Pulmonary artery endothelial cell (primary cell): ENCODE results near the gene FXYD3. TPM values are rescaled to one million over a fixed set of nuclear protein-coding genes. Genes with fewer than 3 reads are reported as not detected.

Experiments
- DNase-seq: peaks from one replicate; pipeline ENCODE4 v3.0.0-alpha.2; 2011; ENCODE audit warnings: low read depth, low spot score
- total RNA-seq: library from RNA; depleted of rRNA; stranded (reverse); fragments of >200 nt; gene quantifications from 2 replicates; pipeline ENCODE4 v1.2.3, GENCODE V29; 2014

FXYD3 gene
- total RNA-seq, 1 donor from 2014 or later, result not detected

DNA sequence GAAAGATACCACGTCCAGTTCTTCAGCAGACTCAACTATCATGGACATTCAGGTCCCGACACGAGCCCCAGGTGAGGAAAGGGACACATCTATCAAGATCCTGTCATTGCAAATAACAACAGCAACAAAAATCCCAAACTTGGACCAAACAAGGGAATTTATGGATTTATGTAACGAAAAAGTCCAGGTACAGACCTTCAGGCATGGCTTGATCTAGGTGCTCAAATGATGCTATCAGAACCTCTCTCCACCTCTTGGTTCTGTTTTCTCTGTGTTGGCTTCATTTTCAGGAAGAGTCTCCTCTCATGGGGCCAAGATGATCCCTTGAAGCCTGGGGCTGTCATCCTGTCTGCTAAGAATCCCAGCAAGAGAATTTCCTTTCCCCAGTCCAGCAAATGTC lies 41.8 kb downstream of the FXYD3 start:
- DNase-seq, result no peak

DNA sequence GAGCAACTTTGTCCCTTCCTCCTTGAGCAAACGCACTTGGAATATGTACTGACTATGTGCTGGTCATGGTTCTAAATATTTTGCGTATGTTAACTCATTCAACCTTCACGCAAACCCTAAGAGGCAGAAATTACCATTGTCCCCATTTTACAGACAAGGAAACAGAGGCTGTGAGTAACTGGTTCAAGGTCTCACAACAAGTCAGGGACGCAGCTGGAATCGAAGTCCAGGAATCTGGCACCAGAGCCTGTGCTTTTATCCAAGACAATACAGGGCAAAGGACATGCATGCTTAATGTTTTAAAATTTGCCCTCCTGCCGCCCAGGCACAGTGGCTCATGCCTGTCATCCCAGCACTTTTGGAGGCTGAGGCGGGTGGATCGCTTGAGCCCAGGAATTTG lies 44.0 kb downstream of the FXYD3 start:
- DNase-seq, result no peak

DNA sequence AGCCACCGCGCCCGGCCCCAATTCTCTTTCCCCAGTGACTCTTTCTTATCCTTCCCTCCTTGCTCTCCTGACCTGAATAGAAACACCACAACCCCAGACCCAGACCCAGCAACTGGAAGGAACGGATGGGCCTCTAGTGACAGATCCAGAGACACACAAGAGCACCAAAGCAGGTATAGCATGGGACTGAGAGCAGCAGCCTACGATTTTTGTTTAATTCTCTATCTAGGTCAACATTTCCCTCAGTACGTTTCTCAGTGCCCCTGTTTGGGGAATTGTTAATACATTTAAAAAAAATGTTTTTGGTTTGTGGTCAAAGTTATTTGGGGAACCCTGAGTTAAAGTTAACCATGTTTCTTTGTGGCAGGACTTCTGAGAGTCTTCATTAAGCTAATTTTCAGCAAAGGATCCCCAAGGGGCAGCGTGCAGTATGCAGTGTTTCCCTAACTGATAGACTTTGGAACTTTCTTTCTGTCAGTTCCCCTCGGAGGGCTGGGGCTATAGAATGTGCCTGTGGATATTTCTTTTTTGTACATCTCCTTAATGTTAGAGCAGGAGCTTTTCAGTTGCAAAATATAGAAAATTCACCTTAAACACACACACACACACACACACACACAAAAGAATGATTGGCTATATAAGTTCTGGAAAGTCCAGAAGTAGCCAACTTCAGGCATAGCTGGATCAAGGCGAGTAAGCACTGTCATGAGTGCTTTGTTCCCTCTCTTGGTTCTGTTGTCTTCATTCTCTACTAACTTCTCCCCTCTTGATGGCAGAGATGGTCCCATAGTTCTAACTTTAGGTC lies 45.2 kb downstream of the FXYD3 start:
- DNase-seq, result no peak

DNA sequence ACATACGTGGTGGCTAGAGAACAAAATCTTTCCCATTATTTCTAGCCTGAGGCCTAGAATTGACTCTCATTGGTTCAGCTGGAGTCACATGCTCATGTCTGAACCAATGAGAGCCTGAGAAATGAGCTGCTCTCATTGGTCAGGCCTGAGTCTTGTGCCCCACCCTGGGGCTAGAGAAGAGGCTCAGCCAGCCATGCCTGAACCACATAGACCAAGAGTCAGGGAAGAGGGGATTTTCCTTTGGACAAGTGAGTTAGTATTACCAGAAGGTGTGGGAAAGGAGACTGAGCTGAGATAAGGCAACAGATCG lies 45.8 kb downstream of the FXYD3 start:
- DNase-seq, result no peak

DNA sequence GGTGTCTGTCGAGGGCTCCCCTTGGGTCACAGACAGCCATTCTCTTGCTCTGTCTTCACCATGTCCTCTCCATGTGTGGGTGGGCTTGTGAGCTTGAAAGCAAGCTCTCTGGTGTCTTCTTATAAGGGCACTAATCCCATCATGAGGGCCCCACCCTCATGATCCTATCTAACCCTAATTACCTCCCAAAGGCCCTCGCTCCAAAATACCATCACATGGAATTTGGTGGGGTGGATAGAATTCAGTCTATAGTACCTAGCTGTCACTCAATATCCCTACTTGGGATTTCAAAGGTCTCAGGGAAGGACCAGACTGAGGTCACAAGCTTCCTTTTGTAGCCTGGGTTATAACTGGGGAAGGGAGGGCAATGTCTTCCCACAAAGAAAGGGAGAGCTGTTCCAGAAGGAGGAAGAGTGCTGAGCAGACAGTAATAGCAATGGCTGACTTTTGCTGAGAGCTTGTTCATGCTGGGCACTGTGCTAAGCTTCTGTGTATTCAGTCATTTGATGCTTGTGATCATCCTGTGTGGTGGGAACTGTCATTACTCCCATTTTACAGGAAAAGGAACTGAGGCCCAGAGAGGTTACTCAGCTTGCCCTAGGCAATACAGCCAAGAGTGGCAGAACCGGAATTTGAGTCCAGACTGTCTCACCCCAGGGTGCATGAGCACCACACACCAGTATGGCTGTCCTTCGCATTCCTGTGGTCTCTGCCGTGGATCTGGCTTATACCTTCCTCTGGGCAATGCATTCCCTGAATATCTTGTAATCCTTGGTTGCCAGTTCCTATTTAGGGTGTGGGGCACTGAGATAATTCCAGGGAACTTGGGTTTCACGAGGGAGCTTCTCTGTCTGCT lies 47.1 kb downstream of the FXYD3 start:
- DNase-seq, result no peak

DNA sequence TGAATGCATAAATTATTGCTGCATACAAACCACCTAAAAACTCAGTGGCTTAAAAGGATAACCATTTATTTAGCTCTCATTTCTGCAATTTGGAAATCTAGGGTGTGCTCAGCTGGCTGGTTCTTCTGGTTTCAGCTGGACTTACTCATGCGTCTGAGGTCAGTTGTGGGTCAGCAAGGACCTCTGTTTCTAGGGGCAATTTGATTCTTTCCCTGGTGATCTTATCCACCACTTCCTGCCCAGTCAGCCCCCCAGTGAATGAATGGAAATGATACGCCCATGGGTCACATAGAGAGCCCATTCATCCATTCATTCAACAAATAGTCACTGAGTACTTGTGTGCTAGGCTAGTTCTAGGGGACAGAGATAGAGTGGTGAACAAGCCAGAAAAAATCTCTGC lies 48.8 kb downstream of the FXYD3 start:
- DNase-seq, result no peak

DNA sequence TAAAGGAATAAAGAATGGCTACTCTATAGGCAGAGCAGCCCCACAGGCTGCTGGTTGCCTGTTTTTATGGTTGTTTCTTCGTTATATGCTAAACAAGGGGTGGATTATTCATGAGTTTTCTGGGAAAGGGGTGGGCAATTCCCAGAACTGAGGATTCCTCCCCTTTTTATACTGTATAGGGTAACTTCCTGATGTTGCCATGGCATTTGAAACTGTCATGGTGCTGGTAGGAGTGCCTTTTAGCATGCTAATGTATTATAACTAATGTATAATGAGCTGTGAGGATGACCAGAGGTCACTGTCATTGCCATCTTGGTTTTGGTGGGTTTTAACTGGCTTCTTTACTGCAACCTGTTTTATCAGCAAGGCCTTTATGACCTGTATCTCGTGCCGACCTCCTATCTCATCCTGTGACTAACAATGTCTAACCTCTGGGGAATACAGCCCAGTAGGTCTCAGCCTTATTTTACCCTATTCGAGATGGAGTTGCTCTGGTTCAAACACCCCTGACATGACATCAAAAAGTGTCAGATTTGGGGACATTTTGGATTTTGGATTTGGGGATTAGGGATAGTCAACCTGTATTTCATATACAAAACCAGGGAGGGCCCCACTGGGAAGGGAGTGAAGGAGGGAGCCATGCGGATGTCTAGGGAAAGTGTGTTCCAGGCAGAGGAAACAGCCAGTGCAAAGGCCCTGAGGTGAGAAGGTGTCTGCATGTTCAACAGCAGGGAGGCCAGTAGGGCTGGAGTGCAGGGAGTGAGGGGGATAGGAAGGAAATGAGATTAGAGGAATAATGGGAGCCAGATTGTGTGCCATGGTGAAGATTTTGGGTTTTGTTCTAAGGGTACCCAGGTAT lies 49.8 kb downstream of the FXYD3 start:
- DNase-seq, result no peak

DNA sequence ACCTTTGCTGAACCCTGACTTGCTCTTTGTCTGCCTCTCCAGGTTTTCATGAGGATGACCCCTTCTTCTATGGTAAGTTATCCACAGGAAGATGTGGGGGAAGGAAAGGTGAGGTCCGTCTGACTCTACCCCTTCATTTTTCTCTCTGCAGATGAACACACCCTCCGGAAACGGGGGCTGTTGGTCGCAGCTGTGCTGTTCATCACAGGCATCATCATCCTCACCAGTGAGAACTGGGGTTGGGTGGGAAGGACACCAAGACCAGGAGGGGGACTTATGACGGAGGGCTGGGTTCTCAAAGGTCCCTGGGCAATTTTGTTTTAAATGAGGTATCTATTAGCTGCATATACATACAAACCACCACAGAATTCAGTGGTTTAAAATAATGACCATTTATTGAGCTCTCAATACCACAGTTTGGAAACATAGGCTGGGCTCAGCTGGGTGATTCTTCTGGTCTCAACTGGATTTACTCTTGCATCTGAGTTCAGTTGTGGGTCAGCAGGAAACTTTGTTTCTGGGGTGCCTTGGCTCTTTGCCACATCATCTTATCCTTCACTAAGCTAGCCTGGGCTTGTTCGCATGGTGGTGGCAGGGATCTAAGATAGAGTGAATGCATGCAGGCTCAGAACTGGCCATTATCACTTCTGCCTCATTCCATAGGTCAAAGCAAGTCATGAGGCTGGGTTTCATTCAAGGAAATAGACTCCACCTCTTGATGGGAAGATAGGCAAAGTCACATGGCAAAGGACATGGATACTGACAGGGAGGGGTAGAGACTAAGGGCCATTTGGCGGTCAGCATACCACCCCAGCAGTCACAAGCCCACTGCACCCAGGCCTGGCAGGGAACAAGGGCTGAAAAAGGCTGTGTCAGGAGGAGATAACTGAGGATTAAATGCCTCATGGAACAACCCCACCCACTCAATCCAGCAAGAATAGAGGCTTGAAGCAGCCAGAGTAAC lies 50.8 kb downstream of the FXYD3 start:
- no peak for DNase-seq

DNA sequence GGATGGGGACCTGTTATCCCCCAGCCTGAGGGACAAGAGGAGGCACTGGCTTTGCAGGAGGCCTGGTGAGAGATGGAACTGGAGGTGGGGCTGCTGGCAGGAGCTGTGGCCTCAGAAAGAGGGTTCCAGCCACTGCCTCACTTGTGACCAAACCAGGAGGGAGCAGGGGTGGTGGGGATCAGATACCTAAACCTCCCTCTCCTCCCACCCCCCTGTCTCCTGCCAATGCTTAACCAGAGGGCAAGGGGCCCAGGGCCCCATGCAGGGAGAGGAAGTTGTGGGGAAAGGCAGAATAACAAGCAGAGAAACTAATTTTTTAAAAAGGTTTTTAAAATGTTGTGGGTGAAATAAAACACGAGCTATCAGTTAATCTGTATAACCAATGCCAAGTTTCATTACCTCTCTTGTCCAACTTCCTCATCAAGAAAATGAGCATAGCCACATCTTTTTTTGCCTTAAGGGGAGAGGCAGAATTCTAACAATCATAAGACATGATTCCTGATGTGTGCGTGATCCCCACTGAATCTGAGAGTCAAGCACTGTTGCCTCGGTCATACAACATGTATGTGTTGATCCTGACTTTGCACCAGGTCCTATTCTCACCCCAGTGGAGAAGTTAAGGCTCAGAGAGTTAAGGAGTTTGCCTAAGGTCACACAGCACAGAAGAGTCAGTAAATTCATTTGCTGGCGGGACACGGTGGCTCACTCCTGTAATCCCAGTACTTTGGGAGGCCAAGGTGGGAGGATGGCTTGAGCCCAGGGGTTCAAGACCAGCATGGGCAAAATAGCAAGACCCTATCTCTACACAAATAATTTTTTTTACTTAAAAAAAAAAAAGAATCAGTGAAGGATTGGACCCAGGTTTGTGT lies 51.9 kb downstream of the FXYD3 start:
- no peak for DNase-seq

DNA sequence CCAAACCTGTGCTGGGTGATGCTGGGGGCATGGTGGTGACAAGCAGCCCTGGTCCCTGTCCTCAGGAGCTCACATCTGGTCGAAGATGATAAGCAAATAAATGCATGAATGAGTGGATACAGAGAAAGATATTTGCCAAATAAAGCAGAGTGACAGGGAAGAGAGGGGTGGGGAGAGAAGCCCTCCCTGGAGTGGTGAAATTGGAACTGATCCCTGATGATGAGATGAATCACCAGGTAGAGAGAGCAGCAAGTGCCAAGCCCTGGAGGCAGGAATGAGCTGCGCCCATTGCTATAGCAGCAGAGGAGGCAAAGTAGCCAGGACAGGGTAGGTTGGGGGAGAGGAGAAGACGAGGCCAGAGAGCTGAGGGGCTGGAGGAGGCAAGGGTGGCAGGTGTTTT lies 52.6 kb downstream of the FXYD3 start:
- no peak for DNase-seq

DNA sequence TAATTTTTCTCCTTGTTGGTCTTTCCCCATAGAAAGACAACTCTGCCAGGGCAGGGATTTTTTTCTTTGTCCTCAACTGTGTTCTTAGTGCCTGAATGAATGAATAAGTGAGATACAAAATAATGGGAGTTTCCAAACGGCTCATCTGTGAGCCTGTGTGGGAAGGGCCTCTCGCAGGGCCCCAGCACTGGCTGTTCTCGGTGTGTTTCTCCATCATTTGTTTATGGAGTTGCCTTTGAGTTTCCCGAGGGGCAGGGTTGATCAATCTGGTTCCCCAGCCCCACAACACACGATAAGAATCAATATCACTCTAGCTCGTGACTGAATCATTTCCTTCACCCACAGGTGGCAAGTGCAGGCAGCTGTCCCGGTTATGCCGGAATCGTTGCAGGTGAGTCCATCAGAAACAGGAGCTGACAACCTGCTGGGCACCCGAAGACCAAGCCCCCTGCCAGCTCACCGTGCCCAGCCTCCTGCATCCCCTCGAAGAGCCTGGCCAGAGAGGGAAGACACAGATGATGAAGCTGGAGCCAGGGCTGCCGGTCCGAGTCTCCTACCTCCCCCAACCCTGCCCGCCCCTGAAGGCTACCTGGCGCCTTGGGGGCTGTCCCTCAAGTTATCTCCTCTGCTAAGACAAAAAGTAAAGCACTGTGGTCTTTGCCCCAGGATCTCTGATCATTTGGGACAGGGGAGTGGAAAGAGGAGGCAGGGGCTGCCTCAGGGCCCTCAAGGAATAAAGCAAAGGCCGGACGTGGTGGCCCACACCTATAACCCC lies 53.8 kb downstream of the FXYD3 start:
- no peak for DNase-seq

DNA sequence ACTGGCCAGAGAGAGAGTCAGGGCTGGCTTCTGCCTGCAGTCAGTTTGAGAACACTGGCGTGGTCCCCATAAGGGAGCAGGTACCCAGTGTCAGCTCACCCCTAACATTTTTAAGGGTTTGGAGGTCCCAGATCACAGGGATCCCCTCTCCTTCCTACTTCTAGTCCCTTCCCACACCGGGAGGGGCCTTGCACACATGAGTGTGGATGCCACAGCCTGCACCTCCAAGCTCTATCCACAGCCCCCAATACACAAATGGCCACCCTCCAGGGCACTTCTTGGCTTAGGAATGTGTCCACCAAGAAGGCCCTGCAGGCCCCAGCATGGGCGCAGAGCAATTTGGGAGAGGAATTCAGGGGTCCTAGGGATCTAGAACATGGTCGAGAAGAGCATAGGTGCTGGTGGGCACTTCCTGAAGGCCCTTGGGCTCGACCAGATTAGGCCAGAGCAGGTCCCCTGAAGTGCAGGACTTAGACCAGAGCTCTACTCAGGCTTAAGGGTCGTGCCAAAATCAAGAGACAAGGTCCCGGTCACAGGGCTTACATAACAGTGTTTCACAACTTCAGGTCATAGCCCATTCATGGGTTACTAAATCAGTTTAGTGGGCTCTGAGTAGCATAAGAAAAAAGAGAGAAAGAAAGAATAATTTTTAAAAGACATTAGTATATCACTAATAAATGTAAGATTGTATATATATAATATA lies 54.9 kb downstream of the FXYD3 start:
- no peak for DNase-seq

DNA sequence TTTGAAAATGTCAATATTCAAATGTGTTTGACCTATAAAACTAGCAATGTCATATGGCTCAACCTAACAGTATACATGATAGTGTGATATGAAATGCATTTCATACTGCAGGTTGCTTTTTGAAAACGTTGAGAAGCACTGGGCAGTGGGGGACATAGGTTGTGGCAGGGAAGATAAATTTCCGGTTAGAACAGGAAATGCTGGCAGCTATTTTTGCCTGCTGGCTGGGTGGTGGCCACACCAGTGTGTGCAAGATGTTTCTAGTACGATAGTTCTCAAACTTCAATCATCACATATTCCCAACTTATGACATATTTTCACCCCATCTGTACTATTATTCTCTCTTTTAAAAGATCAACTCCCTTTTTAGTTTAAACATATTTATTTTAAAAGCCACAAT lies 56.1 kb downstream of the FXYD3 start:
- DNase-seq, result no peak

Other genes with a start within 250 kb of the FXYD3 start
- gene ZNF30, start 188.9 kb upstream of the FXYD3 start, total RNA-seq, result 3.2 and 5.0 TPM in 2 replicates
- gene ZNF792, start 151.6 kb upstream of the FXYD3 start, total RNA-seq, result 30.8 and 38.7 TPM in 2 replicates
- 43.0 and 46.6 TPM in 2 replicates for gene GRAMD1A, start 115.5 kb upstream of the FXYD3 start, total RNA-seq
- gene SCN1B, start 85.4 kb upstream of the FXYD3 start, total RNA-seq, result 13.8 and 19.5 TPM in 2 replicates
- gene HPN, start 74.1 kb upstream of the FXYD3 start, total RNA-seq, result 0.04 TPM in 1 of 2 replicates, not detected in the other
- not detected in 2 replicates for gene LGI4, start 19.2 kb downstream of the FXYD3 start, total RNA-seq
- gene FXYD1, start 23.0 kb downstream of the FXYD3 start, total RNA-seq, result 0.26 TPM in 1 of 2 replicates, not detected in the other
- not detected in 2 replicates for gene FXYD7, start 27.4 kb downstream of the FXYD3 start, total RNA-seq
- 31.8 and 32.1 TPM in 2 replicates for gene FXYD5, start 38.9 kb downstream of the FXYD3 start, total RNA-seq
- not detected in 2 replicates for gene FAM187B, start 112.9 kb downstream of the FXYD3 start, total RNA-seq
- 0.25 and 0.40 TPM in 2 replicates for gene LSR, start 133.2 kb downstream of the FXYD3 start, total RNA-seq
- gene USF2, start 153.1 kb downstream of the FXYD3 start, total RNA-seq, result 43.4 and 48.8 TPM in 2 replicates
- gene HAMP, start 166.7 kb downstream of the FXYD3 start, total RNA-seq, result 0.07 TPM in 2 replicates
- 0.07 TPM in 1 of 2 replicates, not detected in the other for gene MAG, start 176.3 kb downstream of the FXYD3 start, total RNA-seq
- 0.60 TPM in 1 of 2 replicates, not detected in the other for gene CD22, start 213.4 kb downstream of the FXYD3 start, total RNA-seq
- not detected in 2 replicates for gene FFAR1, start 232.1 kb downstream of the FXYD3 start, total RNA-seq
- gene FFAR3, start 242.6 kb downstream of the FXYD3 start, total RNA-seq, result not detected in 2 replicates